DOHH2 (cell line): ENCODE measurements around the gene PHACTR1.

Source experiments
- EZH2phosphoT487 ChIP-seq: fragments of 200-600 bp; sonication (generic); IDR thresholded peaks from 2 replicates; pipeline ENCODE4 v1.6.1; 2017; ENCODE audit warnings: borderline replicate concordance, mild to moderate bottlenecking, antibody characterized with exemption, low read length, moderate library complexity, mixed read lengths
- TF ChIP-seq, protein P1 (sequence below): fragments of 200-600 bp; sonication (generic); IDR thresholded peaks from one replicate; pipeline ENCODE4 v1.5.1; 2014; ENCODE audit warnings: antibody characterized with exemption, mild to moderate bottlenecking, low read depth, low read length; ENCODE audit not compliant: poor library complexity, severe bottlenecking

- TF ChIP-seq, protein P1, sequence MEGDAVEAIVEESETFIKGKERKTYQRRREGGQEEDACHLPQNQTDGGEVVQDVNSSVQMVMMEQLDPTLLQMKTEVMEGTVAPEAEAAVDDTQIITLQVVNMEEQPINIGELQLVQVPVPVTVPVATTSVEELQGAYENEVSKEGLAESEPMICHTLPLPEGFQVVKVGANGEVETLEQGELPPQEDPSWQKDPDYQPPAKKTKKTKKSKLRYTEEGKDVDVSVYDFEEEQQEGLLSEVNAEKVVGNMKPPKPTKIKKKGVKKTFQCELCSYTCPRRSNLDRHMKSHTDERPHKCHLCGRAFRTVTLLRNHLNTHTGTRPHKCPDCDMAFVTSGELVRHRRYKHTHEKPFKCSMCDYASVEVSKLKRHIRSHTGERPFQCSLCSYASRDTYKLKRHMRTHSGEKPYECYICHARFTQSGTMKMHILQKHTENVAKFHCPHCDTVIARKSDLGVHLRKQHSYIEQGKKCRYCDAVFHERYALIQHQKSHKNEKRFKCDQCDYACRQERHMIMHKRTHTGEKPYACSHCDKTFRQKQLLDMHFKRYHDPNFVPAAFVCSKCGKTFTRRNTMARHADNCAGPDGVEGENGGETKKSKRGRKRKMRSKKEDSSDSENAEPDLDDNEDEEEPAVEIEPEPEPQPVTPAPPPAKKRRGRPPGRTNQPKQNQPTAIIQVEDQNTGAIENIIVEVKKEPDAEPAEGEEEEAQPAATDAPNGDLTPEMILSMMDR, result no peak
- no peak for TF ChIP-seq EZH2phosphoT487
Measured at GRCh38 chr6:13205106-13205505, 488.5 kb downstream of the PHACTR1 start.
